HG03175 (cell line): ENCODE results near the gene NDUFV3.
"Not testable (repeated sequence)": the region's sequence is repeated elsewhere in the genome, so short reads cannot be mapped to it uniquely, and the experiment has no call there.

Experiments used
- ATAC-seq: cut with Tn5 transposase; IDR thresholded peaks from one replicate; pipeline ENCODE4 v1.9.1; 2021; ENCODE audit warnings: mild to moderate bottlenecking, moderate library complexity; ENCODE audit not compliant: unreplicated experiment

The NDUFV3 gene

DNA sequence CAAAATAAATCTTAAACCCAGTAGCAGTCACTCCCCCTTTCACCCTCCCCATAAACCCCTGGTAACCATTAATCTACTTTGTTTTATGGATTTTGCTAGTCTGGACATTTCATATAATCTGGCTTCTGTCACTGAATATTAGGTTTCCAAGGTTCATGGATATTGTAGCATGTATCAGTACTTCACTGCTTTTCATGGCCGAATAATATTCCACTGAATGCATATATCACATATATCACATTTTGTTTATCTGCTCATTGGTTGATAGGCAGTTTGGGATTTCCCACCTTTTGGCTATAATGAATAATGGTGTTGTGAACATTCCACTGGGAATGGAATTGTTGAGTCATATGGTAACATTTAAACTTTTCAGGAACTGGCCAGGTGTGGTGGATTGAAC, 9.2 kb upstream of the NDUFV3 start:
- no peak for ATAC-seq

- no peak for ATAC-seq
Observed at GRCh38 chr21:42887326-42887725, 5.8 kb upstream of the NDUFV3 start.

DNA sequence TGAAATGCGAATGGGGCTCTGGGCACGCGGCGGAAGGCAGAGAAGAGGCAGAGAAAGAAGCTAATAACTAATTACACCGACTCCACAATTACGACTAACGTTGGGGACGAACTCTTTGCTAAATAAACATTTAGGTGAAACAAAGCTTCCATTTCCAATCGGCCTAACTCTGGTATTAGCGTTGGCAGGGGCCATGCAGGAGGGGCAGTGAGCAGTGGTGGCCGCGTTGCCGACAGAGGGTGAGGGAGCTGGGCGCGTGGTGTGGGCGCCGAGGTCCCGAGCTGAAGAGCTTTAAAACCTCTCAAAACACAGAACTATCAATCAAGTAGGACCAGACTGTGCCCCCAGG, 553 bp upstream of the NDUFV3 start:
- ATAC-seq = peak; percentile 18

DNA sequence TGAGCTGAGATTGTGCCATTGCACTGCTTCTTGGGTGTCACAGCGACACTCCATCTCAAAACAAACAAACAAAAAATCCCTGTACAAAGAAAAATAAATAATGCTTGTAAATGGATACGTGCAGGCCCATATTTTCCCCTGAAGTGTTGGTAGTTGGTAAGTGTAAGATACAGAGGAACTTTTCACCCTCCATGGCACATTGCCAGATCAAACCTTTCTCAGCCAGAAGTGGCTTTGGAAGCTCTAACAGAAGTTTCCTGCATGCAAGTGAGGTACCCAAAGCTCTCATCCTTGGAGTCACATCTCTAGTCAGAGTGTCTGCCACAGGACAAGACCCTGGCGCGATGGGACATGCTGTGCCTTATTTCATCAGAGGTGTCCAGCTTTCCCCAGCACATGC, 7.3 kb downstream of the NDUFV3 start:
- ATAC-seq = no peak

DNA sequence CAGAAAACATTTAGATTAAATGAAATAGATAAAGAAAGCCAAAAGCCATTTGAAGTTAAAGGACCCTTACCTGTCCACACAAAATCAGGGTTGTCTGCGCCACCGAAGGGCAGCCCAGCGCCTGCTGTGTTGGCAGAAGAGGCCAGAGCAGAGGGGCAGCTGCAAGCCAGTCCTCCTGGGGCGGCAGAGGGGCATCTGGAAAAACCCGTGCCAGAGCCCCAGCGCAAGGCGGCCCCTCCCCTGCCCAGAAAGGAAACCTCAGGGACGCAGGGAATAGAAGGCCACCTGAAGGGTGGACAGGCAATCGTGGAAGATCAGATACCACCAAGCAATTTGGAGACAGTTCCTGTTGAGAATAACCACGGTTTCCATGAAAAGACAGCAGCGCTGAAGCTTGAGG, 10.7 kb downstream of the NDUFV3 start:
- ATAC-seq = no peak

- ATAC-seq = no peak
Observed at GRCh38 chr21:42905195-42905594, 12.1 kb downstream of the NDUFV3 start.

- ATAC-seq = no peak
Observed at GRCh38 chr21:42906233-42906632, 13.1 kb downstream of the NDUFV3 start.

DNA sequence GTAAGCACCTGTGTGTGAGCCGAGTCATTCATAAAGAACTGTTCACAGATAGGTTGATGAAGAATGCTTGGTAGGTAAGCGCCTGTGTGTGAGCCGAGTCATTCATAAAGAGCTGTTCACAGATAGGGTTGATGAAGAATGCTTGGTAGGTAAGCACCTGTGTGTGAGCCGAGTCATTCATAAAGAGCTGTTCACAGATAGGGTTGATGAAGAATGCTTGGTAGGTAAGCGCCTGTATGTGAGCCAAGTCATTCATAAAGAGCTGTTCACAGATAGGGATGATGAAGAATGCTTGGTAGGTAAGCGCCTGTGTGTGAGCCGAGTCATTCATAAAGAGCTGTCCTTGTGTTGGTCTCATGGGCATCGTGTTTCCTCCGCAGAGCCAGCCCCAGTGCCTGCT, 15.4 kb downstream of the NDUFV3 start:
- ATAC-seq = not testable (repeated sequence)

DNA sequence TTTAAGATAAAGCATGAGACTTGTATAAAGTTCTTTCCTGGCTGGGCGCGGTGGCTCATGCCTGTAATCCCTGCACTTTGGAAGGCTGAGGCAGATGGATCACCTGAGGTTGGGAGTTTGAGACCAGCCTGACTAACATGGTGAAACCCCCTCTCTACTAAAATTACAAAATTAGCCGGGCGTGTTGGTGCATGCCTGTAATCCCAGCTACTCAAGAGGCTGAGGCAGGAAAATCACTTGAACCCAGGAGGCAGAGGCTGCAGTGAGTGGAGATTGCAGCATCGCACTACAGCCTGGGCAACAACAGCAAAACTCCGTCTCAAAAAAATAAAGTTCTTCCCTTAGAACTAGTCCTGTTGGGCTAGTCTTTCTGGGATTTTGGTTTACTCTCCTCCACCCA, 18.8 kb downstream of the NDUFV3 start:
- ATAC-seq = not testable (repeated sequence)

GRCh38 chr21:42913476-42913875, 20.4 kb downstream of the NDUFV3 start:
- no peak for ATAC-seq

GRCh38 chr21:42918291-42918690, 25.2 kb downstream of the NDUFV3 start:
- ATAC-seq = no peak

GRCh38 chr21:42921927-42922326, 28.8 kb downstream of the NDUFV3 start:
- ATAC-seq = no peak

DNA sequence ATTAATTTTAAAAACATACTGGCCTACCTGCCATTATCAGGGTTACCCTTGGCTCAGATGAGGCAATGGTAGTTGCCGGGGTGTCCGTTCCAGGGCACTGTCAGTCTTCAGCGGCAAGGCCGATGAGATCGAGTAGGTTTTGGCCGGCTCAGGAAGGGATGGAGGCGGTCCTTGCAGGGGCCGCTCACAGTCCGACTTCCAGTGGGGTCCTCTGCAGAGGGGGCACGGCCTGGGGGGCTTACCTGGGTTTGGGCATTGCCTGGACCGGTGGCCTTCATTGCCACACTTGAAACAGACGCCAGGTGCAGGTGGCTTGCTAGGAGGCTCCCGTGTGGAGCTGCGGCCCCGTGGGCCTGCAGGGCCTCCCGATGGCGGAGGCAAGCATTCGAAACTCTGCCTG, 29.8 kb downstream of the NDUFV3 start:
- no peak for ATAC-seq

- no peak for ATAC-seq
Observed at GRCh38 chr21:42923553-42924432, 30.7 kb downstream of the NDUFV3 start.

DNA sequence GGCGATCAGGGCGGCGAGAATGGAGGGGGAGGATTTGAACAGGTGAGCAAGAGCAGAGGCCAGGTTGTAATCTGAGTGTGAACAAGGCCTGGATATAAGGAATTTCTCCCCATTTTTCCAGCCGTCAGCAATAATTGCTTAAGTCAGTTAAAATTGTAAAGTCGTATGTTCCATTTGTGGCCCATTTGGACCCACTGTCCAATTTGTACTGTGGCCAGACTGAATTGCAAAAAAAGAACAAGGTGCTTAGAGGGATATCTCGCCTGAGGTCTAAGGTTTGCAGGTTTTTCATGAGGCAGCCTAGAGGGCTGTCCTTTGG, 31.3 kb downstream of the NDUFV3 start:
- no peak for ATAC-seq

DNA sequence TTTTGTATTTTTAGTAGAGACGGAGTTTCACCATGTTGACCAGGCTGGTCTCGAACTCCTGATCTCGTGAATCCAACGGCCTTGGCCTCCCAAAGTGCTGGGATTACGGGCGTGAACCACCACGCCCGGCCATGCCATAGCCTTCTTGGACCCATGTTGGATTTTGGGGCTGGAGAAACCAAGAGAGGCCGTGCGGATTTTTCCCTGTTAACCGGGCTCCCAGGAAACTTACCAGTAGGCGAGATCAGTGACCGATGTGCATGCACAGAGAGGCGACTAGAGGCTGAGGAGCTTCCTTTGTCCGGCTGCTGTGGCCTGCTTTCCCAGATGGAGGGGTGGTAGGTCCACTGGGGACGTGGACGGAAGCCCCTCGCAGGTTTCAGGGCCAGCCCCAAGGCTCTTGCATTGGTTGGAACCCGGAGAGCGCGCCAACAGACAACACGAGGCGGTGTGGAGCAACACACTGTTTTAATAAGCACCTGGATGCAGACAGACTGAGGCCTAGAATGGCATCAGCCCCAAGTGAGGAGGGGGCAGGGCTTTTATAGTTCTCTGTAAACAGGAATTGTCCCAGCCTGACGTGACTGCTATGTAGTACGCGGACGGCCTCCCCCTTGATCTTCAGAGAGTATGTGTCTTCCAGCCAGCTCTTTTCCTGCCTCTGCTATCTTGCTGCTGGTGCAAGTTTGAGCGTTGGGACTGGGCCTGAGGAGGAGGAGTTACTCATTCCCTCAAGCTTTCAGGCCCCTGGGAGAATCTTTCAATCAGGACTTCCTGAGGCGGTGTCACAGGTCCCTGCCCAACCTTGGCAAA, 32.2 kb downstream of the NDUFV3 start, which contains the start of gene ERVH48-1:
TSS of gene ERVH48-1 (minus strand) at position 517 of the 813 bp plus-strand sequence. CDS start 6,624 bp downstream, outside the sequence.
- ATAC-seq = no peak

DNA sequence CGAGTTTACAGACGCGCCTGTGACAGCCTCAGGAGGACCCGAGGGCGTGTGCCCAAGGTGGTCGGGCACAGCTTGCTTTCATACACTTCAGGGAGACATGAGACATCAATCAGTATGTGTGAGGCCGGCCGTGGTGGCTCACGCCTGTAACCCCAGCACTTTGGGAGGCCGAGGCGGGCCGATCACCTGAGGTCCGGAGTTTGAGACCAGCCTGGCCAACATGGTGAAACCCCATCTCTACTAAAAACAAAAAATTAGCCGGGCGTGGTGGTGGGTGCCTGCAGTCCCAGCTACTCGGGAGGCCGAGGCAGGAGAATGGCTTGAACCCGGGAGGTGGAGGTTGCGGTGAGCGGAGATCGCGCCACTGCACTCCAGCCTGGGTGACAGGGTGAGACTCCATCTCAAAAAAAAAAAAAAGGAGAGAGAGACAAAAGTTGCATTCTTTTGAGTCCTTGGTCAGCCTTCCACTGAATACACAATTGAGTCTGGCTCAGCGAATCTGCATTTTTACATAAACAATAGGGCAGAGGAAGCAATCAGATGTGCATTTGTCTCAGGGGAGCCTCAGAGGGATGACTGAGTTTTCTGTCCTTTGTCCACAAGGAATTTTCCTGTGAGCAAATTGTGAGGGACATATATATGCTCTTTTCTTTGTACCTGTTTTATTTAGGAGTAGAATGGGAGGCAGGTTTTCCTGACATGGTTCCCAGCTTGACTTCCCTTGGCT, 34.5 kb downstream of the NDUFV3 start:
- not testable (repeated sequence) for ATAC-seq

DNA sequence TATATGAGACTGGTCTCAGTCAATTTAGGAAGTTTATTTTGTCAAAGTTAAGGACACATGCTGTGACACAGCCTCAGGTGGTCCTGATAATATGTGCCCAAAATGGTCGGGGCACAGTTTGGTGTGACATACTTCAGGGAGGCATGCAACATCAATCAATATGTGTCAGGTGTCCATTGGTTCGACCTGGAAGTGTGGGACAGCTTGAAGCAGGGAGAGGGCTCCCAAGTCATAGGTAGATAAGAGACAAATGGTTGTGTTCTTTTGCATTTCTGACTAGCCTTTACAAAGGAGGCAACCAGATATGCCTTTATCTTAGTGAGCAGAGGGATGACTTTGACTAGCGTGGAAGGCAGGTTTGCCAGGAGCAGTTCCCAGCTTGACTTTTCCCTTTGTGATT, 36.9 kb downstream of the NDUFV3 start:
- no peak for ATAC-seq

- ATAC-seq = no peak
Observed at GRCh38 chr21:42931560-42932235, 38.6 kb downstream of the NDUFV3 start.

GRCh38 chr21:42932378-42933136, 39.4 kb downstream of the NDUFV3 start:
- not testable (repeated sequence) for ATAC-seq
